ENCODE measurements around the gene CAPZB.

GRCh38 chr1:19469004-19469403 lies 16.3 kb downstream of the CAPZB start:
- no peak for TF ChIP-seq CTCF (conservative IDR thresholded peaks at IDR 0.05)
- no peak for TF ChIP-seq ZFX (IDR thresholded peaks at IDR 0.05)
